Measurements from ENCODE around the gene YAF2. TPM values are rescaled to one million over a fixed set of nuclear protein-coding genes. Genes with fewer than 3 reads are reported as not detected.
"Not testable (repeated sequence)": the region's sequence is repeated elsewhere in the genome, so short reads cannot be mapped to it uniquely, and the experiment has no call there.

The YAF2 gene
- total RNA-seq, 4 donors from 2014 or later = 8.7 to 17.8 (median 15.2) TPM

DNA sequence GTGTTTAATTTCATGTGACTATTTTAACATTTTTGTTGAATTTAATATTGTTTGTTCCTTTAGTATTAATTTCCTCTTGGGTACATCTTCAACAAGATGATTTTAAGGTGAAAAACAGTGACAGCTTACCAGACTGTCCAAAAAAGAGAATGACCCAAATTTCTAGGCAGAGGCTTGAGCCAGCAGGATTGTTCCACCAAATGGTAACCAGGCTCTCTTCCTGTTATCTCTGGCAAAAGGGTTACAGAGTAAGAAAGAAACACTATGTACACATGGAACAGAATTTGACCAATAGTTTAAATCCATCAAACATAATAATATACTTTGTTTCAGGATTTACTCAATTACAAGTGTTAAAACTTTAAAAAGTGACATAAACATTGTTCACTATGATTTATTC lies 39.0 kb downstream of the YAF2 start:
- intact Hi-C loops (cut with DNase I; ENCODE audit: low total_unique reads) = no loop called here
- TF ChIP-seq POLR2A (IDR thresholded peaks at IDR 0.05) = no peak
- TF ChIP-seq, protein P1, sequence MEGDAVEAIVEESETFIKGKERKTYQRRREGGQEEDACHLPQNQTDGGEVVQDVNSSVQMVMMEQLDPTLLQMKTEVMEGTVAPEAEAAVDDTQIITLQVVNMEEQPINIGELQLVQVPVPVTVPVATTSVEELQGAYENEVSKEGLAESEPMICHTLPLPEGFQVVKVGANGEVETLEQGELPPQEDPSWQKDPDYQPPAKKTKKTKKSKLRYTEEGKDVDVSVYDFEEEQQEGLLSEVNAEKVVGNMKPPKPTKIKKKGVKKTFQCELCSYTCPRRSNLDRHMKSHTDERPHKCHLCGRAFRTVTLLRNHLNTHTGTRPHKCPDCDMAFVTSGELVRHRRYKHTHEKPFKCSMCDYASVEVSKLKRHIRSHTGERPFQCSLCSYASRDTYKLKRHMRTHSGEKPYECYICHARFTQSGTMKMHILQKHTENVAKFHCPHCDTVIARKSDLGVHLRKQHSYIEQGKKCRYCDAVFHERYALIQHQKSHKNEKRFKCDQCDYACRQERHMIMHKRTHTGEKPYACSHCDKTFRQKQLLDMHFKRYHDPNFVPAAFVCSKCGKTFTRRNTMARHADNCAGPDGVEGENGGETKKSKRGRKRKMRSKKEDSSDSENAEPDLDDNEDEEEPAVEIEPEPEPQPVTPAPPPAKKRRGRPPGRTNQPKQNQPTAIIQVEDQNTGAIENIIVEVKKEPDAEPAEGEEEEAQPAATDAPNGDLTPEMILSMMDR (IDR thresholded peaks at IDR 0.05) = no peak
- no peak for DNase-seq (ENCODE audit: low spot score in 2 of 2)
- no peak overlapping the region for H3K4me3 ChIP-seq (ENCODE audit: low read depth, poor library complexity, severe bottlenecking)

DNA sequence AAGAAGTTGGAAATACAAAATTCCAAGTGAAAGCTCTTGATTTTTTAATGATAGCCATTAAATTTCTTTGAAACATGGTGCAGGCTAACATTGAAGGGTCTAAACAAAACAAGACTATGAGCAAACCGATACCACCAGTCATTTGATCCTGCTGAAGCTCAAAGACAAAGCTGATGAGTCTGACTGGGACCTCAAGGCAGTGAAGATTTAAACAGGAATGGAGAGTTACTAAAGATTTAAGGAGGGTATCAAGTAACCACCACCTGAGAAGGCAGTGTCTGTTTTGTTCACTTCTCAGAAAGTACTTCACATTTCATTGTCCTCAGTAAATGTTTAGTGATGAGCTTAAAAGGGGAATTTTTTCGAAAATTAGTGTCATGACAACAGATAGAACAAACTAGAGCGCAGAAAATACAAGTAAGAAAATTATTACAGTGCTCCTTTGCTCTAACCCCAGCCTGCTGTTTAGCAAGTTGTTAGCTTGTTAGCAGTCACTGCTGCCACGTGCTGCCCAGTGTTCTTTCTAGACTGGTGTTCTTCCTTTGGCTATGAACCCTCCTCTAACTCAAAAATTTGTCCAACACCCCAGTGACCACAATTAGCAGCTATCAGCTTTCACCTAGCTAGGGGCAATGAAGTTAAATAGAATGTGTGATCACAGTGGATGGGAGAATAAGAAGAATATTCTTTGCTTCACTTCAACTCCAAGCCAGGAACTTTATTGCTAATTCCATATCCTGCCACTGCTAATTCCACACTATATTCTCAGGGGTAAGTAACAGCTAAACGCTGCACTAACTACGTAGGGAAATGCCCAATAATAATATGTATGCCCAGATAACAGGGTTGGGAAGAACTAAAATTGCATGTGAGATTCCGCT lies 41.1 kb downstream of the YAF2 start:
- WGBS, 2 donors = 87 to 91% methylated on average over 7 of the region's 7 CpGs
- no peak overlapping the region for H3K4me3 ChIP-seq (ENCODE audit: low read depth, poor library complexity, severe bottlenecking)
- intact Hi-C loops (cut with DNase I; ENCODE audit: low total_unique reads) = no loop called here
- DNase-seq (ENCODE audit: low spot score in 2 of 2) = no peak
- TF ChIP-seq, protein P1 (IDR thresholded peaks at IDR 0.05) = no peak
- TF ChIP-seq POLR2A (IDR thresholded peaks at IDR 0.05) = no peak

DNA sequence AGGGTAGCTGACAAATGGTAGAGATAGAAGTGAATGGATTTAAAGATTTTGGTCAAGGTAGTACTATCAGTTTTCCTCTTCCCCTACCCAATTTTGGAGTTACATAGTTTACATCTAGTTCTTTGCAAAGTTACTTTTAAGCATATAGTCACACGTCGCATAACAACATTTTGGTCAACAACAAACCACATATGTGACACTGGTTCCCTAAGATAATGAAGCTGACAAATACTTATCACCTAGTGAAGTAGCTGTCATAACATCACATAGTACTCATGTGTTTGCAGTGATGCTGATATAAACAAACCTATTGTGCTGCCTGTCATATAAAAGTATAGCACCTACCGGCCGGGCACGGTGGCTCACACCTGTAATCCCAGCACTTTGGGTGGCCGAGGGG lies 45.4 kb downstream of the YAF2 start:
- no peak for TF ChIP-seq POLR2A (IDR thresholded peaks at IDR 0.05)
- TF ChIP-seq, protein P1 (IDR thresholded peaks at IDR 0.05) = no peak
- 93 to 95% methylated on average over 6 of the region's 6 CpGs for WGBS, 2 donors

DNA sequence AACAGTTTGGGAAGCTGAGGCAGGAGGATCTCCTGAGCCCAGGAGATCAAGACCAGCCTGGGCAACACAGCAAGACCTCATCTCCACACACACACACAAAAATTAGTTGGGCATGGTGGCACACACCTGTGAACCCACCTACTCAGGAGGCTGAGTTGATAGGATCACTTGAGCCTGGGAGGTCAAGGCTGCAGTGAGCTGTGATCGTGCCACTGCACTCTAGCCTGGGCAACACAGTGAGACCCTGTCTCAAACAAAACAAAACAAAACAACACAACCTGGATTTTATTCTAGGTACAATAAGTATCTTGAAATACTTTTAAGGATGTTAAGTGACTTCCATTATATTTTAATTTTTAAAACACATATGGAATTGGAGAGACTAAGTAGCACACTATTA lies 45.8 kb downstream of the YAF2 start:
- 95 to 100% methylated on average over 1 of the region's 1 CpG for WGBS, 2 donors
- intact Hi-C loops (cut with DNase I; ENCODE audit: low total_unique reads) = no loop called here
- TF ChIP-seq, protein P1 (IDR thresholded peaks at IDR 0.05) = no peak
- TF ChIP-seq POLR2A (IDR thresholded peaks at IDR 0.05) = no peak
- DNase-seq (ENCODE audit: low spot score in 2 of 2) = no peak
- no peak overlapping the region for H3K4me3 ChIP-seq (ENCODE audit: low read depth, poor library complexity, severe bottlenecking)

More for the DNA sequence above, 45.4 kb downstream of the YAF2 start:
- no peak for DNase-seq (ENCODE audit: low spot score in 2 of 2)
- intact Hi-C loops (cut with DNase I; ENCODE audit: low total_unique reads) = no loop called here
- no peak overlapping the region for H3K4me3 ChIP-seq (ENCODE audit: low read depth, poor library complexity, severe bottlenecking)

DNA sequence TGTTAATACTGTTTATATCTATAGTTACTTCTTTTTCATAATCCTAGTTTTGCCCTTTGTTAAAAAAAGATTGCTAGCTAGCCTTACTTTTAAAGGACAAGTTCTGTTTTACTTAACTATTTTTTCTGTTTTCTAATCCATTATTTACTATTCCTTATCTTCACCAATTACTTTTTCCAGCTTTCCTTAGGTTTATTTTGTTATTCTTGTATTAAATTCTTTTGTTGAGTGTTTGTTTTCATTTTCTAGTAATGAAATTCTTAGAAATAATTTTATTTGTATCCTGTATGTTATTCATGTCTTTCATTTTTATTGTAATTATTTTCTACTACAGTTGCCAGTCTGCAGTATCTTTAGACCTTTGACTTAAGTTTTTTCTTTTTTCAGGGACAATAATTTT lies 47.7 kb downstream of the YAF2 start:
- no peak for DNase-seq (ENCODE audit: low spot score in 2 of 2)
- no peak overlapping the region for H3K4me3 ChIP-seq (ENCODE audit: low read depth, poor library complexity, severe bottlenecking)
- TF ChIP-seq, protein P1 (IDR thresholded peaks at IDR 0.05) = no peak
- TF ChIP-seq POLR2A (IDR thresholded peaks at IDR 0.05) = no peak
- intact Hi-C loops (cut with DNase I; ENCODE audit: low total_unique reads) = no loop called here

DNA sequence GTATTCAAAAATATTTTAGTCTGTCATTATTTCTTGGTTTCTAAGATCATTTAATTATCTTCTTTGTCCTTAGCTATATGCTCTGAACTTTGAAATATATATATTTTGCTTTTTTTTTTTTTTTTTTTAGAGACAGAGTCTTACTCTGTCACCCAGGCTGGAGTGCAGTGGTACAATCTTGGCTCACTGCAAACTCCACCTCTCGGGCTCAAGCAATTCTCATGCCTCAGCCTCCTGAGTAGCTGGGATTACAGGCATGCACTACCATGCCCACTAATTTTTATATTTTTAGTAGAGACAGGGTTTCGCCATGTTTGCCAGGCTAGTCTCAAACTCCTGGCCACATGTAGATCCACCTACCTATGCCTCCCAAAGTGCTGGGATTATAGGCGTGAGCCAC lies 49.8 kb downstream of the YAF2 start:
- DNase-seq (ENCODE audit: low spot score in 2 of 2); H3K4me3 ChIP-seq (ENCODE audit: low read depth, poor library complexity, severe bottlenecking); intact Hi-C loops (cut with DNase I; ENCODE audit: low total_unique reads): not testable (repeated sequence)
- 75 to 81% methylated on average over 3 of the region's 3 CpGs for WGBS, 2 donors
